GM18507 (cell line): Measurements from ENCODE around the gene NSG1.
"Not testable (repeated sequence)": the region's sequence is repeated elsewhere in the genome, so short reads cannot be mapped to it uniquely, and the experiment has no call there.

Experiments used
- DNase-seq: peaks from one replicate; pipeline ENCODE4 v3.0.0; 2011; ENCODE audit warnings: low read depth; ENCODE audit not compliant: insufficient read length; ENCODE audit errors: extremely low spot score
- FAIRE-seq: peaks from 2 replicates; lab custom pipeline; 2011; peaks lifted over from hg19 to GRCh38; lab: Jason Lieb, UNC

The NSG1 gene

DNA sequence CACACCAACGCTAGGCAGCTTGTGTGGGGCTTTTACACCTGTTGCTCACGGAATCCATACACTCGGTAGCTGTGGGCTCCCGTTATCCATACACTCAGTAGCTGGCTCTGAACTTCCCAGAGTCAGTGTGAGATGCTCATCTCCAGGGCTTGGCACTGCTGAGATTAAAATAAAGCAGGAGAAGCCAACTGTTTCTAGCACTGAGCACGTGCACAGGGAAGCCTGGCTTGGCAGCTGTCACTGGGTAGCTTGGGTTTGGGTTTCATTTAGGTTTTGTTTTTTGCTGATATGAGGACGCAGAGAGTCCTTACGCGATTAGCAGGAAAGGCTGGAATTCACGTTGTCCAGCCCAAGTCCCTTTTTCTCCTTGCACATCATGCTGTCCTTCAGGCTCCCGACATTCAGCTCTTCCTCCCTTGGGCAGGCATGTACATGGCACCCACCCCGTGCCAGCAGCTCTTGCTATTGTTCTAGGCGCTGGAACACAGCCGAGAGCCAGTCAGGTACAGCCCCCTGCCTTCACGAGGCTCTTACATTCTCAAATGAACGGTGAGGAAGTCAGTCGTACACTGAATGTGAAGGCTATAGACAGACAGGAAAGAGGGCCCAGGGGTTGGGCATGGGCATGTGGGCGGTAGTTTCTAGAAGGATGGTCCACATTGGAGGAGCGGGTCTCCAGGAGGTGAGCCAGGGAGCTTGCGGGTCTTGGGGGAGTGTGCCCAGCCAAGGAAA, 25.9 kb downstream of the NSG1 start:
- FAIRE-seq (no peak), DNase-seq (no peak)

DNA sequence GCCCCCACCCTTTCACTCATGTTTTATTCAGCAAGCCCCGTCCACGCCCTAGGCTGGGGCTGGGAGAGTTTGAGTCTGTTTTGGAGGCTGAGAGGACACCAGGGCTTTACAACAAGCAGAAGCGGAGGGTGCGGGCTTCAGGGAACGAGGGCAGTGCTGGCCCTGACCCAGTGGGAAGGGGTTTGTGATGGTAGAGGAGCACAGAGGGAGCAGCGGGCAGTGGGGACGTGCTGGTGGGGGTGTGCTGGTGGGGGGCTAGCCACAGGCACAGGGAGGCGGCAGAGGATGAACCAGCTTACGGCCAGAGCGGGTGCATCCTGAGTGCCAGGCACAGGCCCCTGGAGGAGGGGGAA, 26.4 kb downstream of the NSG1 start:
- DNase-seq (no peak), FAIRE-seq (no peak)

- DNase-seq, result no peak
- FAIRE-seq, result no peak
Observed at GRCh38 chr4:4413806-4414205, 26.9 kb downstream of the NSG1 start.

DNA sequence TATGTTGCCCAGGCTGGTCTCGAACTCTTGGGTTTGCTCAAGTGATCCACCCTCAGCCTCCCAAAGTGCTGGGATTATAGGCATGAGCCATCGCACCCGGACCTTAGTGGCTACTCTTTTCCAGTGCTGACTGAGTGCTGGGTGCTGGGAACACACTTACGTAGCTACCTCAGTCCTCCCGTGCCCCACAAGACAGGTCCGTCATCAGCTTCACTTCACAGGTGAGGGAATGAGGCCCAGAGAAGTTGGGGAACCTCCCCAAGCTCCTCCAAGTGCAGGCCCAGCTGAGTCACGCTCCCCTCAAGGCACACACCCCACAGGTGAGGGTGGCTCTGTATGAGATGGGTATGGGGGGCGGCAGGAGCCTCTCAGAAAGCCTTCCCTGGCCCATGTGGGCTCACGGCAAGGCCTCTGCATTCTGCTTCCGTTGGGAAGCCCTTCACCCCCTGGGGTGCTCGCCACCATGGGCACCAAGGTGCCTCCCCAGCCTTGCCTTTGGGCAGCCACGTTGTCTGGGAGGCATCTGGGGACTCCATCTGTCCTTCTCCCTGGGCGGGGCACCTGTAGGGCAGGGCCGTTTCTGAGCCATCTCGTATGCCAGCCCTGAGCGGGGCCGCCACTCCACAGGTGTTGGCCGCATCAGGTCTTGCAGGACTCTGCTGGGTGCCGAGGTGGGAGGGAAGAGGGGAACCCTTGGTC, 28.4 kb downstream of the NSG1 start:
- no peak for FAIRE-seq
- DNase-seq, result no peak

DNA sequence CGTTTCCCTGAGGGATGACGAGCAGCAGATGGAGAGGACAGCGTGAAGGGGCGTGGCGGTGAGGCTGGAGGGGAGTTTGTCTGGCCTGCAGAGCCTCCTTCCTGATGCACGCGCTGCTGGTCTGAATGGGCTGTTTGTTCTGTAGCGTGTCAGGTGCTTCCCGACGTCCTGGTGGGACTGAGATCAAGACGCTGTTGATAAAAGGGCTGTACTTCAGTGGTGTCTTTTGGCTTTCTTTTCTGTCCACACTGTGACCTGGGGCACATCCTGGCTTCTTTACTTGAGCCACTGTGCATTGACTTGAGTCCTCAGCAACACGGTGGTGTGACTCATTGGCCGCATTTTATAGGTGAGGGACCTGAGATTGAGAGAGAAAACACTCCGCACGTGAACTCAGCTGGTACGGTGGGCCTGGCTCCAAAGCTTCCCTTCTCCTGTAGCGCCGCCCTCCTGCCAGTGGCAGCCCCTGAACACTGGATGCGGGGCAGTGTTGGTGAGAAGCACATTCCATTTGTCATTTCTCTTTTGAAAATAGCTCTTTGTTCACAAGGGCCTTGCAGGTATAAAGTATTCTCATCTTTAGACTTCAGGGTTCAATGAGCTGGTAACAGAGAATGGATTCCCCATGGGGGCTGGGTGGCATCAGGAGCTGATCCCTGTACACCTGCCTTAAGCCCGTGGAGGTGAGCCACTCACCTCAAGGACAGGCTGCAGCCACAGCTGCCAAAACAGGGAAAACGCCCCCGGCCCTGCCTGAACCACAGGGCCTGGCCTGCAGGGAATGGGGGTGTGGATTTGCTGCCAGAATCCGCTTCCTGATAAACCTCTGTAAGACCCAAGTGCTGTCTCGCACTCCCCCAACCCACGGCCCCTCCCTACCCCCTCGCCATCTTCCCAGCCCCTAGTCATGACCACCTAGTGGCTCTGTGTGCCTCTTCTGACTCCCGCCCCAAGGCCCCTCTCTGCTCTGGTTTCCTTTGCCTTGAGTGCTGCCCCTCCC, 29.2 kb downstream of the NSG1 start:
- no peak for FAIRE-seq

DNA sequence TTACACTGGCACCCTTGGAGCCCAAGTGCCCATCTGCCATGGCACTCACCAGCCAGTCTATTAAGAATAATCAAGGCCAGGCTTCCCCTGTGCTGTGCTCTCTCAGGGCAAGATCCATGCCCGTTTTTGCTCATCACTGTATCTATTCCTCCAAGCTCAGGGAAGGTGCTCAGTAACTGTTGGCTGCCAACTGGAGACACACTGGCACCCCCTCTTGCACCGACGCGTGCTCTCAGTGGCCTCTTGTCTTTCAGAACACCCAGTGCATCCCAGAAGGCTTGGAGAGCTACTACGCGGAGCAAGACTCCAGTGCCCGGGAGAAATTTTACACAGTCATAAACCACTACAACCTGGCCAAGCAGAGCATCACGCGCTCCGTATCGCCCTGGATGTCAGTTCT, 30.1 kb downstream of the NSG1 start:
- FAIRE-seq, result no peak
- DNase-seq, result no peak

More for the DNA sequence above, 29.2 kb downstream of the NSG1 start:
- DNase-seq, result no peak

GRCh38 chr4:4417886-4418285, 31.0 kb downstream of the NSG1 start:
- DNase-seq (no peak), FAIRE-seq (no peak)

DNA sequence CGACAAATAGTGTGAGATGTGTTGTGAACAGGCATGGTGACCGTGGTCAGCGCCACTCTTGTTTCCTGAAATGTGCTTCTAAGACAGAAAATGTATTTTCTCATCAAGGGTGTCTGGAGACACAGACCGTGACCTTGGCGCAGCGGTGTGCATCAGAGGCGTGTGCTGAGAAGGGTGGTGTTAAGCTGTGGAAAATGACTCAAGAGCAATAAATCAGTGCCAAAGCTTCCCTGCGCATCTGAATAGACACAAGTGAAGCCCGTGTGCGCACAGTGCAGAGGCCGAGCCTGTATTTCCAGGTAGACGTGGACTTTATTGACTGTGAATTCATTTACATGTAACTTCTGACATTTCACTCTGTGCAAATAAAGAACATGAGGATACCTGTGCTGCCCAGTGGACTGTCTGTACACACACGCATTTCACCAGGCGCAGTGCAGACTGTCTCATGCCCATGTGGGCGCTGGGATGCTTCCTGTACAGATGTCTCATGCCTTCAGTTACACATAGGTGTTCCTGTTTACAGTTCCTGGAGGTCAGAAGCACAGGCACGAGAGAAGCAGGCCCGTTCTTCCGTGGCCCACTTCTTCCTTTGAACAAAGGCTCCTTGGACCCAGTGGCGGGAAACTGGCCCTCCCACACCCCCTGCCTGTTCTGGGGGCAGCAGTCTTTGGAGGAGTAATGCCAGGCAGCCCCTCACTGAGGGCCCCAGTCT, 31.9 kb downstream of the NSG1 start:
- DNase-seq (no peak), FAIRE-seq (no peak)

GRCh38 chr4:4419896-4420295, 33.0 kb downstream of the NSG1 start:
- DNase-seq (no peak), FAIRE-seq (no peak)

- DNase-seq (no peak), FAIRE-seq (no peak)
Observed at GRCh38 chr4:4420421-4420820, 33.5 kb downstream of the NSG1 start.

DNA sequence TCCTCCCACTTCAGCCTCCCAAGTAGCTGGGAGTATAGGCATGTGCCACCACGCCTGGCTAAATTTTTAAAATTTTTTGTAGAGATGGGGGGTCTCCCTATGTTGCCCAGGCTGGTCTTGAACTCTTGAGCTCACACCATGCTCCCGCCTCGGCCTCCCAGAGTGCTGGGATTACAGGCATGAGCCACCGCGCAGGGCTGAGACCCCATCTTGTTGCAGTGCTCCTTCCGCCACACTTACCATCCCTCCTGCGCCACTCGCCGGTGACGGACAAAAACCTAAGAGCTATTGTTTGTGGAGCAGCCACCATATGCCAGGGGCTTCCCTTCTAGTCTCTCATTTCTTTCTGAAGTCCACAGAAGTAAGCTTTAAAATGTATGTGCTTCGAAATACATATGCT, 34.5 kb downstream of the NSG1 start:
- DNase-seq (no peak), FAIRE-seq (no peak)

DNA sequence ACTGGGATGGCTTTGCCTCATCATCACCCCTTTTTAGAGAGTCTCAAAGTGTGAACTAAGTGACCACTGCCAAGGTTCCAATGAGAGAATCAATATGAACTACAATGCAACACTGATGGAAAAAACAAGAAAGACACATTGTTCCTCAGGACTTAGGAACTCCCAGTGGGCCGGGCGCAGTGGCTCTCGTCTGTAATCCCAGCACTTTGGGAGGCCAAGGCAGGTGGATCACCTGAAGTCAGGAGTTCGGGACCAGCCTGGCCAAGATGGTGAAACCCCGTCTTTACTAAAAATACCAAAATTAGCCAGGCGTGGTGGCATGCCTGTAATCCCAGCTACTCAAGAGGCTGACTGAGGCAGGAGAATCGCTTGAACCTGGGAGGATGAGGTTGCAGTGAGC, 35.2 kb downstream of the NSG1 start:
- FAIRE-seq, result not testable (repeated sequence)

GRCh38 chr4:4422856-4423499, 36.1 kb downstream of the NSG1 start:
- FAIRE-seq, result no peak

More for the DNA sequence above, 35.2 kb downstream of the NSG1 start:
- DNase-seq, result not testable (repeated sequence)

DNA sequence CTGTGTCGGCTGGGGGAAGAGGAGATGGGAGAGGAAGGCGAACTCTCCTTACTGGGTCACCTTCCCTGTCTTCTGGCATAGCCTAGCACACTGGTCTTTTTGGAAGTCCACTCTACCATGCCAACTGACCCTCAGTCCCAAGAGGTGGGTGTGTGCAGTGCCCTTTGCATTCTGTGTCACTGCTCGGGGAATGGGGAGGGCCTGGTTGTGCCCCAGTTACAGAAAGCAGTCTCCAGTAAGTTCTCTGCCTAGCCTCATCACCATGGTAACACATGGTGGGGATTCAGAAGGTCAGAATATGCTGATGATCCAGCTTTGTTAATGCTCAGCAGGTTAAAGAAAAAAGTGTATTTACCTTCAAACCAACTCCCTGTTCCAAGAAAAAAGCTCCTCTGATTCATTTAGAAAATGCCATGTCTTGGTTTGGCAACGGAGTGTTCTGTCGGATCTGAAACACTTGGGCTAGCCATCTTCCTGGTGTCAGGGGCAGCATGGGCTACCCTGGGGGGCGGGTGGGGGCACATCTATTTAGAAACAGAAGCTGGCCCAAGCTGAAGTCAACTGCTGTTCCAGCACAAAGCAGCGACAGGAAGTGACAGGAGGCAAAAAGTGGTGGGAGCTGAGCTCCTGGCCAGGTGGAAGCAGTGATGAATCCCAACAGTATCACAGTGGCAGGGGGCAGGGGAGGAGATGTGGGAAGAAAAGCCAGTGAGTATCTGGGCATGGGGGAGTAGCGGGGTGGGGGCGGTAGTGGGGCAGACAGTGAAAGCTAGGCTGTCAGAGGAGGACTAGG, 37.0 kb downstream of the NSG1 start:
- DNase-seq (no peak), FAIRE-seq (no peak)

More at GRCh38 chr4:4422856-4423499, 36.1 kb downstream of the NSG1 start:
- no peak for DNase-seq

DNA sequence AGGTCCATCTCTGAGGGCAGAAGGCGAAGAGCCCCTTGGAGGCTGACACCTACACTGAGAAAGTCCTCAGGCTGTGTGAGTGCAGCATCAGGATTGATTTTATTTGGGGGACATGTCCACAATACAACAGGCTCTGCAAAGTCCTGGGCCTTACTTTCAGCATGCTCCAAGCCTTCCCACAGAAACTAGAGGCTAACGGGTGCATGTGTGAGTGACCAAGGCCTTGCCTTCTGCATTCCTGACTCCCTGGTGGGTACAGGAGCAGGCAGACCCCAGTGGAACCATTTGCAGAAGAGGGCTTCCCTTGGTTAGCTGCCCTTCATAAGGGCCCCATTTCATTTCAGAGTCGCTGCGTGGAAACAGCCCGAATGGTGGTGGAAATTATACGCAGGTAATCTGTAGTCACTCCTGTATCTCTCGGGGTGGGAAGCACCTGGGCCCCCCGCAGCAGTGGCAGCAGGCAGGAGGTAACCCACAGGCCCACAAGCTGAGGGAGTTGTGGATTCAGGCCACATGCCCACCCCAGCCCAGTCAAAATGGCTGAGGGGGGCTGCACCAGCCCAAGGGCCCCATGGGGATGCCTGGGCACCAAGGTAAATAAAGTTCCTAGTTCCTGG, 37.7 kb downstream of the NSG1 start:
- FAIRE-seq (no peak), DNase-seq (no peak)

DNA sequence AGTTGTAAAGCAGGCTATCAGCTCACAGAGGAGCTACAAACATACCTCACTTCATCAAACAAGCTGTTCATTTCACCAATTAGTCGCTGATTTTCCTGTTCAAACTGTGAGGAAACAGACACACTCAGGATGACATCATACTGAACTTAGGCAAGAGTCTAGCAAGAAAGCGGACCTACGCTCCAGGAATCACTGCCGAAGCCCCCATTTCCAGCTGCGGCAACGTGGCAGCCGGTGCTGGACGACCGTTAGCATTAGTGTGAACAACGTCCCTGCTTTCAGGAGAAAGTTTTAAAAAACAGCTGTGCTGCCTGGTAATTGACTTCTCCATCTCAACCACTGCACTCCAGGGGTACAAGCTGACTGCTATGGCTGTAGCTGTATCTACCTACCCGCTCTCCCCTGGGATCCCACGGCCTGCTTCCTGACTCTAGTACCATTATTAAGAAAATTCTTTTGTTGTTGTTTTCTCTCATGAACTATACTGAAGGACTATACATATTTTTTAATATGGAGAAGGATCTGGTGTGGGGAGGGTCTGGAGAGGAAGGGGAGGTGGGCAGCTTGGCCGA, 38.3 kb downstream of the NSG1 start:
- FAIRE-seq (no peak), DNase-seq (no peak)

DNA sequence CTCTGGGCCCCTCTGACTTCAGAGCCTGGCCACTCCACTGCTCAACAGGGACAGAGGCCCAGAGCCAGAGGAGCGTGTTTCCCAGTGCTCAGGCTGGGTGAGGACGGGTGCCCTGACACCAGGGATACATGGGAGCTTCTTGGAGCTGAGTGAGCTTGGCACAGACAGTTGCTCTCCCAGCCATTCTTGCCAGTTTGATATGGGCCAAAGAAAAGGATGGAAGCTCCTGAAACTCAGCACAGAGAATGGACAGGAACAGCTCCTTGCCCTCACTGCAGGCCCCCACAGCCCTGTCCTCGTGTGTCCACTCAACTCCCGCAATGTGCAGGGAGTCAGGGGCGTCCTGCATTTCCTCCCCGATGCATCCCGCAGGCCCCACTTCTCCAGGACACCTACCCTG, 38.8 kb downstream of the NSG1 start:
- no peak for DNase-seq
- FAIRE-seq, result no peak
